Measurements from ENCODE around the gene RAD51AP1.

The RAD51AP1 gene

DNA sequence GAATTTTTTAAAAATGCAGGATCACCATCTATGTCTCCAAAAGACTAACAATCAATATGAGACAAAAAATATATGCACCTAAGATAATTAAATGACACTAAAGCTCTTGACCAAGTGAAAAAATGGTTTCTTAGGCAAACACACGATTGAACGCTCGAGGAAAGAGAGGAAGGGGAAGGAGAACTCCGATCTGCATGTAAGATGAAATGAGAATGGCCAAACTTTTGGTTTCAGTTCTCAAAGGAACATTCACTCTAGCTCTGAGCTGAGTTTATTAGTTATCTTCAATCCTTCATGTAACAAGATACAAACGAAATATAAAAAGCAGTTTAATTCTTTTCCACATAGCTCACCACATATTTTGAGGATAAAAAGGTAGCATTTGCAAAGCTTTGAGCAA, 26.1 kb downstream of the RAD51AP1 start:
- Histone ChIP-seq H3K4me3 (ENCODE audit: low read length in 2 of 2) (no peak overlapping the region), H3K9ac (ENCODE audit: low read depth in 1 of 2, low read length in 2 of 2) (no peak overlapping the region), H3K36me3 (ENCODE audit: control insufficient read depth in 2 of 2, insufficient read depth in 2 of 2, low read length in 2 of 2) (no peaks in the 10 kb centered on the region), H3K27ac (ENCODE audit: low read depth in 2 of 2, low read length in 2 of 2) (peak overlapping the region in 1 of 2 donors; percentile 10), H3K27me3 (ENCODE audit: control insufficient read depth in 2 of 2, insufficient read depth in 2 of 2, low read length in 2 of 2) (no peaks in the 10 kb centered on the region), H3K9me3 (ENCODE audit: control insufficient read depth in 2 of 2, low read length in 2 of 2) (no peaks in the 10 kb centered on the region), H3K4me1 (ENCODE audit: control insufficient read depth in 2 of 2, insufficient read depth in 2 of 2, low read length in 2 of 2) (peaks cover 2 to 11% of the 10 kb centered on the region in 2 donors)

DNA sequence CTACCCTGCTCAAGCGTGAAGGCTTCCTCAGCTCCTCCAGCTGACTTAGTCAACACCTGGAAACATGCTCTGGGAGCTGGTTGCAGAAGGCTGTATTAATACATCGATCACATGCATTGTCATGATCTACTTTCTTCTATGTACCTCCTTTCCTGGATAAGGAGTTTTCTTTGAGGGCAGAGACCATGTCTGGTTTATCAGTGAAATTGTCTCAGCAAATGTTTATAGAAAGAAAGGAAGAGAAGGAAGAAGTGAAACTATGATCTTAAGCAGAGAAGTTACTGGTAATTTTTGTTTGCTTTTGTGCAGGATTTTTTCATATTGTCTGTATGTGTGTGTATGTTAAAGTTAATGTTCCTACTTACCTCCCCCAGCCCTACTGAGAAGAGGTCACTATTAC, 27.8 kb downstream of the RAD51AP1 start:
- Histone ChIP-seq H3K36me3 (ENCODE audit: control insufficient read depth in 2 of 2, insufficient read depth in 2 of 2, low read length in 2 of 2) (no peaks in the 10 kb centered on the region), H3K27ac (ENCODE audit: low read depth in 2 of 2, low read length in 2 of 2) (peak overlapping the region in 1 of 2 donors; percentile 1), H3K4me3 (ENCODE audit: low read length in 2 of 2) (no peak overlapping the region), H3K4me1 (ENCODE audit: control insufficient read depth in 2 of 2, insufficient read depth in 2 of 2, low read length in 2 of 2) (peaks cover 2 to 11% of the 10 kb centered on the region in 2 donors), H3K9ac (ENCODE audit: low read depth in 1 of 2, low read length in 2 of 2) (no peak overlapping the region), H3K27me3 (ENCODE audit: control insufficient read depth in 2 of 2, insufficient read depth in 2 of 2, low read length in 2 of 2) (no peaks in the 10 kb centered on the region), H3K9me3 (ENCODE audit: control insufficient read depth in 2 of 2, low read length in 2 of 2) (no peaks in the 10 kb centered on the region)

DNA sequence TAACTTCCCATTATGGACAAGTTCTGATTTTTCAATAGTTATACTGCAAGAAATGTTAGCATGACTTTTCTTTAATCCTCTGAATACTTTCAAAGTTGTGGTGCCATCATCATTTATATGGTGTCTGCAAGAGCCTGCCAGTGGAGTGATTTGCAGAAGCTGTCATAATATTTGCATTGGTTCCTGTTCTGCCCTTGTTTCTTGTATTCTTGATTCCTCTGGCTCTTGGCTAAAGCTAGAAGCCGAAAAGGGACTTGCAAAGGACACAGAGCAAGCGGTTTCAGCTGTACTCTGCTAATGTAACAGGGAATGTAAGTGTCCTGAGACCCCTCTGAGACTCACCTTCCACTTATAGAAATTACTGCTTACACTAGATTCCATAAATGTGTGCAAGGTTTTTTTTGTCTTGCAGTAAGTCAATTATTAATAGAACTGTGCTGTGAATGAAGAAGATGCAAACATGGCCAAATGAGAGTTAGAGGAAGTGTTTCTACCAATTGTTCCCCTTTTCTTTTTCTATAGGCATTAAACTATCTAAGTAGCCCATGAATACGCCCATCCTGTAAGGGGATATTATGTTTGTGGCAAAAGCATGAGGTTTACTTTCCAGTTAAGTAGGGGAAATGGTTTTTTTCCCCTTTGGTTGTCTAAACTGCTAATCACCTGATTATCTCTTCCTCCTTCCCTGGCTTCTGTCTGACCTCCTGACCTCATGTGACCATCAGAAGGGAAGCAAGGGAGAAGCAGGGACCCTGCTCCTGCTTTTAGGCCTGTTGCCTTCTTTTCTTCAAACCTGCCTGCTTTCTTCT, 28.6 kb downstream of the RAD51AP1 start:
- no peak overlapping the region for H3K4me3 ChIP-seq (ENCODE audit: low read length in 2 of 2)
- H3K27ac ChIP-seq (ENCODE audit: low read depth in 2 of 2, low read length in 2 of 2), result peak overlapping the region; percentile 3 to 60
- H3K4me1 ChIP-seq (ENCODE audit: control insufficient read depth in 2 of 2, insufficient read depth in 2 of 2, low read length in 2 of 2), result peaks cover 2 to 6% of the 10 kb centered on the region in 2 donors
- H3K27me3 ChIP-seq (ENCODE audit: control insufficient read depth in 2 of 2, insufficient read depth in 2 of 2, low read length in 2 of 2), result no peaks in the 10 kb centered on the region
- no peaks in the 10 kb centered on the region for H3K9me3 ChIP-seq (ENCODE audit: control insufficient read depth in 2 of 2, low read length in 2 of 2)
- H3K36me3 ChIP-seq (ENCODE audit: control insufficient read depth in 2 of 2, insufficient read depth in 2 of 2, low read length in 2 of 2), result no peaks in the 10 kb centered on the region
- H3K9ac ChIP-seq (ENCODE audit: low read depth in 1 of 2, low read length in 2 of 2), result no peak overlapping the region

DNA sequence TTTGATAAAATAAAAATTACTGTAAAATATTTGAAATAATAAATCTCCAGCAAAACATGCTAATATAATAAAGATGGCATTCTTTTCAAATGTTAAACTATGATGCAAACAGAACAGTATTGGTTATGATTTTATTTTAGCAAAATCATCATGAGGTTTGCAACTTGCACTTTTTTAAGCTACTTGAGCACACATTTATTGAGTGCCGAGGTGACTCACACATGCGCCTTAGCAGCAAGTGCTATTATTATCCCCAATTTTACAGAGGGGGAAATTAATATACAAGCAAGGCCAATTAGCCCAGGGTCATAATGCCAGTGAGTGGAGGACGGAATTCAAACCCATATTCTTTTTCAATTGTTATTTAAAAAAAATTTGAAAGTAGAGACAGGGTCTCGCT, 30.6 kb downstream of the RAD51AP1 start:
- H3K9me3 ChIP-seq (ENCODE audit: control insufficient read depth in 2 of 2, low read length in 2 of 2), result no peaks in the 10 kb centered on the region
- no peak overlapping the region for H3K27ac ChIP-seq (ENCODE audit: low read depth in 2 of 2, low read length in 2 of 2)
- no peaks in the 10 kb centered on the region for H3K27me3 ChIP-seq (ENCODE audit: control insufficient read depth in 2 of 2, insufficient read depth in 2 of 2, low read length in 2 of 2)
- H3K4me3 ChIP-seq (ENCODE audit: low read length in 2 of 2), result no peak overlapping the region
- peaks cover 0 to 2% of the 10 kb centered on the region in 2 donors for H3K4me1 ChIP-seq (ENCODE audit: control insufficient read depth in 2 of 2, insufficient read depth in 2 of 2, low read length in 2 of 2)
- no peak overlapping the region for H3K9ac ChIP-seq (ENCODE audit: low read depth in 1 of 2, low read length in 2 of 2)
- H3K36me3 ChIP-seq (ENCODE audit: control insufficient read depth in 2 of 2, insufficient read depth in 2 of 2, low read length in 2 of 2), result no peaks in the 10 kb centered on the region

DNA sequence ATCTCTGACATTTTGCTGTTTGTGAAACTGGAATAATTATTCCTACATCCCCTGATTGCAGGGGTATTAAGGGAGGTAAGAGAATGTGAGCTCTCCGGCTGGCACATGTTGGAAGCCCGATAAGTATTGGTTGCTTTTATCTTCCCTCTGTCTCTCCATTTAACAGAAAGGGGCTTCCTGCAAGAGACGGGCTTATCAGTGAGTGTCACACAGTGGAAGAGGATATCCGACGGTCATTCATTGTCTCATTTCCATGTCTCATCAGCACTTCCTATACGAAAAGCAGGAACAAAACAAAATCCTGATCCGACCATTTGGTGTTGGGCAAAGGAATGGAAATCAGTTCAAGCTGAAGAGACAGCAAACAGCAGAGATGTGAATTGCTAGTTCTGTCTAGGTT, 34.0 kb downstream of the RAD51AP1 start:
- no peak overlapping the region for H3K27ac ChIP-seq (ENCODE audit: low read depth in 2 of 2, low read length in 2 of 2)
- H3K4me1 ChIP-seq (ENCODE audit: control insufficient read depth in 2 of 2, insufficient read depth in 2 of 2, low read length in 2 of 2), result no peaks in the 10 kb centered on the region
- no peak overlapping the region for H3K9ac ChIP-seq (ENCODE audit: low read depth in 1 of 2, low read length in 2 of 2)
- no peak overlapping the region for H3K4me3 ChIP-seq (ENCODE audit: low read length in 2 of 2)
- no peaks in the 10 kb centered on the region for H3K9me3 ChIP-seq (ENCODE audit: control insufficient read depth in 2 of 2, low read length in 2 of 2)
- H3K36me3 ChIP-seq (ENCODE audit: control insufficient read depth in 2 of 2, insufficient read depth in 2 of 2, low read length in 2 of 2), result no peaks in the 10 kb centered on the region
- no peaks in the 10 kb centered on the region for H3K27me3 ChIP-seq (ENCODE audit: control insufficient read depth in 2 of 2, insufficient read depth in 2 of 2, low read length in 2 of 2)

DNA sequence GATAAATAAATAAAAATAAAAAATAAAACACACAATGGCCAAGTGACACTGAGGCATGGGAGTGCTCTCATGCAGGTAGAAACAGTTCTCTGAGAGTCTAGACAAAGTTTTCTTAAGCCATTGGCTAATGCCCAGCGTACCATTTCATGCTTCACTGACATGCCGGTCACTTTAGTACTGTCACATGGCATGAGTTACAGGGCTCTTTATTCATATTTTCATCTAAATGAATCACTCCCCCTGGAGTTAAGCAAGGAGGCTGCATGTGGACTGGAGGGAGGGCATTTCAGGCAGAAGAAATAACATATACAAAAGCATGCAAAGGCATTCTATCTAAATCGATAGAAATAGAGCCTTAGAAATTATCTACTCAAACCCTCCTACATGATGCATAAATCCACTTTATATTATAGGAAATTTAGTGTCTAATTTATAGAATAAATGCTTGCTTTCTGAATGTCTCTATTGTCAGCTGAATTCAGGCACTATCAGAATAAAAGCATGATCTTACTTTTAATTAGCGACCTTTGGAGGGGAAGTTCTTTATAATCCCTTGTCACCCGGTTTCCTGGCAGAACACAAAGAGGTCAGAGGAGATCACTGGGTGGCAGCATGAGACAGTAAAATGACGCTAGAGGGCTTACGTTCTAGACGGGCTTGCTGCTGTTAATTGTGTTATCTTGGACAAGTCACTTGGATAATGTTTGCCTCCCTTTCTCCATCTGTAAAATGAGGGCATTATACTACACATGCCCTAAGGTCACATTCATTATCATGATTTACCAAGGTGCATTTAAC, 40.8 kb downstream of the RAD51AP1 start:
- Histone ChIP-seq H3K9ac (ENCODE audit: low read depth in 1 of 2, low read length in 2 of 2) (no peak overlapping the region), H3K36me3 (ENCODE audit: control insufficient read depth in 2 of 2, insufficient read depth in 2 of 2, low read length in 2 of 2) (no peaks in the 10 kb centered on the region), H3K4me3 (ENCODE audit: low read length in 2 of 2) (no peak overlapping the region), H3K27ac (ENCODE audit: low read depth in 2 of 2, low read length in 2 of 2) (no peak overlapping the region), H3K4me1 (ENCODE audit: control insufficient read depth in 2 of 2, insufficient read depth in 2 of 2, low read length in 2 of 2) (peaks cover 0 to 4% of the 10 kb centered on the region in 2 donors), H3K9me3 (ENCODE audit: control insufficient read depth in 2 of 2, low read length in 2 of 2) (no peaks in the 10 kb centered on the region), H3K27me3 (ENCODE audit: control insufficient read depth in 2 of 2, insufficient read depth in 2 of 2, low read length in 2 of 2) (no peaks in the 10 kb centered on the region)

DNA sequence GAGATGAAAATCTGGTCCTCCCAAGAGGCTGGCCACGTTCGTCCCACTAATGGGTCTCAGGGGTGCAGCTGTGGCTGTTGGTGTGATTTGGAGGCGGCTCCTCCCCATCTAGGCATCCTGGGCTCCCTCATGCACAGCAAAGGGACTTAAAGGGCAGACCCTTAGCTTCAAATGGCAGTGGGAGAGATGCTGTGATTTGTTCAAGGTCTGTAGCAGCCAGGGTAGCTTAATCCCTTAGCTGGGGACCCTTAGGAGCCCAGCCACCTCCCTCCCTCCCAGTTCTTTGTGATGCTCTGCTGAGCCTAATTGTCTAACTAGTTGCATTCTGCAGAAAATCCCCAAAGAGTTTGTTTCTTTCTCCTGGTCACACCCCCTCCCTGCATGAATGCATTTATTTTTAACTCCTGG, 41.6 kb downstream of the RAD51AP1 start:
- H3K9me3 ChIP-seq (ENCODE audit: control insufficient read depth in 2 of 2, low read length in 2 of 2), result no peaks in the 10 kb centered on the region
- H3K4me1 ChIP-seq (ENCODE audit: control insufficient read depth in 2 of 2, insufficient read depth in 2 of 2, low read length in 2 of 2), result peaks cover 0 to 4% of the 10 kb centered on the region in 2 donors
- H3K4me3 ChIP-seq (ENCODE audit: low read length in 2 of 2), result no peak overlapping the region
- H3K36me3 ChIP-seq (ENCODE audit: control insufficient read depth in 2 of 2, insufficient read depth in 2 of 2, low read length in 2 of 2), result no peaks in the 10 kb centered on the region
- no peak overlapping the region for H3K27ac ChIP-seq (ENCODE audit: low read depth in 2 of 2, low read length in 2 of 2)
- H3K9ac ChIP-seq (ENCODE audit: low read depth in 1 of 2, low read length in 2 of 2), result no peak overlapping the region
- no peaks in the 10 kb centered on the region for H3K27me3 ChIP-seq (ENCODE audit: control insufficient read depth in 2 of 2, insufficient read depth in 2 of 2, low read length in 2 of 2)

DNA sequence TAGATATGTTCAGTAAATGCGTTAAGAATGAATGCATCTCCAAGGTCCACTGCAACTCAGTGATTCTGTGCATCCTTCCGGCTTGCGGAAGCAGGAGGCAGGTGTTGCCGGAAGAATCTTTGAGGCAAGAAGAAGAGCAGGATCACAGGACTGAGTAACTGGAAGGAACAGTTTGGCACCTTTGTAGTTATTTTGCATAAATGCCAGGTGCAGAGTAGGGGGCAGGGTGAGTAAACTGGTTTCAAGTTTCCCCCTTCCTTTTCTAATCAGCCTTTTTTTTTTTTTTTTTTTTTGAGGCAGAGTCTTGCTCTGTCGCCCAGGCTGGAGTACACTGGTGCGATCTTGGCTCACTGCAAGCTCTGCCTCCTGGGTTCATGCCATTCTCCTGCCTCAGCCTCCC, 45.6 kb downstream of the RAD51AP1 start:
- no peaks in the 10 kb centered on the region for H3K9me3 ChIP-seq (ENCODE audit: control insufficient read depth in 2 of 2, low read length in 2 of 2)
- no peaks in the 10 kb centered on the region for H3K36me3 ChIP-seq (ENCODE audit: control insufficient read depth in 2 of 2, insufficient read depth in 2 of 2, low read length in 2 of 2)

DNA sequence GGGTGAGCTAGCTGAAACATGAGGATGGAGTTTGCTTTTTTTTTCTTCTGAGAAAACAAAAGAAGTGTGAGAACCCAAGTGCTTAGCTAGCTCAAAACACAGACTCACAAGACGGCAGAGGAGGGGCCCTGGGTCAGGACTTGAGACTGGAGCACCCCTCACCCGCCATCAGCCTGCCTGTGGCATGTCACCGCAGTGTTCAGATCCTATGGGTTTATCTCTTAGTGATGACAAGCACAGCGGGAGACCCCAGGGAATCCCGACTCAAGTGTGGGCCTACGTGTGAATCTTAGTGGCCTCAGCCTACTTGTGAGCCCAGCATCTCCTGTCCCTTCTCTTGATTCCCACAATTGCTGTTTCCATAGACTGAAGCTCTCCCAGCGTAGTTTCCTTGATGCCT, 46.2 kb downstream of the RAD51AP1 start:
- Histone ChIP-seq H3K4me3 (ENCODE audit: low read length in 2 of 2) (no peak overlapping the region), H3K27me3 (ENCODE audit: control insufficient read depth in 2 of 2, insufficient read depth in 2 of 2, low read length in 2 of 2) (no peaks in the 10 kb centered on the region), H3K27ac (ENCODE audit: low read depth in 2 of 2, low read length in 2 of 2) (no peak overlapping the region), H3K4me1 (ENCODE audit: control insufficient read depth in 2 of 2, insufficient read depth in 2 of 2, low read length in 2 of 2) (peaks cover 0 to under 1% of the 10 kb centered on the region in 2 donors), H3K9me3 (ENCODE audit: control insufficient read depth in 2 of 2, low read length in 2 of 2) (no peaks in the 10 kb centered on the region), H3K36me3 (ENCODE audit: control insufficient read depth in 2 of 2, insufficient read depth in 2 of 2, low read length in 2 of 2) (no peaks in the 10 kb centered on the region), H3K9ac (ENCODE audit: low read depth in 1 of 2, low read length in 2 of 2) (no peak overlapping the region)

More for the DNA sequence above, 45.6 kb downstream of the RAD51AP1 start:
- no peaks in the 10 kb centered on the region for H3K27me3 ChIP-seq (ENCODE audit: control insufficient read depth in 2 of 2, insufficient read depth in 2 of 2, low read length in 2 of 2)
- no peak overlapping the region for H3K4me3 ChIP-seq (ENCODE audit: low read length in 2 of 2)
- H3K4me1 ChIP-seq (ENCODE audit: control insufficient read depth in 2 of 2, insufficient read depth in 2 of 2, low read length in 2 of 2), result peaks cover 0 to 4% of the 10 kb centered on the region in 2 donors
- H3K27ac ChIP-seq (ENCODE audit: low read depth in 2 of 2, low read length in 2 of 2), result no peak overlapping the region
- H3K9ac ChIP-seq (ENCODE audit: low read depth in 1 of 2, low read length in 2 of 2), result no peak overlapping the region

DNA sequence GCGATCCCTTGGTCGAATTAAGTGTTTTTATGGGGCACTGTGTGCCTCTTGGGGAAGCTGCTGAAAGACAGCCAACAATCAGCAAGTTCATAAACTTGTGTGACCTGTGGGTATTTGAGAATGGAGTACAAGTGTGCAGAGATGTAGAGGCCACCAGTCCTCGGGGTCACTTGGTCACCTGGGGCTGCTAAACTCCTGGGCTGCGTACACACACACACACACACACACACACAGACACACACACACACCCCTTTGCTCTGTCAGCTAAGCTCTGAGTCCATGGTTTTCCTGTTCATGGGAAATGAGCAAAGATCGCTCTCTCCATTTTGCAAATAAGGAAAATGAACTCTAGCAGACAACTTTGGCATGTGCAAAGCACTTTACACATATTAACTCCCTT, 47.8 kb downstream of the RAD51AP1 start:
- Histone ChIP-seq H3K4me1 (ENCODE audit: control insufficient read depth in 2 of 2, insufficient read depth in 2 of 2, low read length in 2 of 2) (no peaks in the 10 kb centered on the region), H3K9me3 (ENCODE audit: control insufficient read depth in 2 of 2, low read length in 2 of 2) (no peaks in the 10 kb centered on the region), H3K27me3 (ENCODE audit: control insufficient read depth in 2 of 2, insufficient read depth in 2 of 2, low read length in 2 of 2) (no peaks in the 10 kb centered on the region), H3K4me3 (ENCODE audit: low read length in 2 of 2) (no peak overlapping the region), H3K36me3 (ENCODE audit: control insufficient read depth in 2 of 2, insufficient read depth in 2 of 2, low read length in 2 of 2) (no peaks in the 10 kb centered on the region), H3K9ac (ENCODE audit: low read depth in 1 of 2, low read length in 2 of 2) (no peak overlapping the region), H3K27ac (ENCODE audit: low read depth in 2 of 2, low read length in 2 of 2) (no peak overlapping the region)

Data from mucosa of rectum (tissue), 2 donors.